Stimulated activated CD4-positive, alpha-beta T cell treated with anti-CD3 and anti-CD28 coated beads, TNF-alpha, amount 100 ng/mL, for 4 hours (primary cell): ENCODE data around the gene FRMD4A.

Experiments used
- DNase-seq, 3 experiments: peaks; one replicate each; pipeline ENCODE4 v3.0.0-alpha.2; 2020; ENCODE audit warnings: low read depth in 3 of 3

The FRMD4A gene

GRCh38 chr10:13705526-13706174, 625.1 kb downstream of the FRMD4A start:
- DNase-seq: no peak

- DNase-seq: no peak
These were observed 625.8 kb downstream of the FRMD4A start for GRCh38 chr10:13704964-13705363.

GRCh38 chr10:13703997-13704536, 626.7 kb downstream of the FRMD4A start:
- DNase-seq: no peak

- DNase-seq: no peak
These were observed 627.5 kb downstream of the FRMD4A start for GRCh38 chr10:13703101-13703818.

GRCh38 chr10:13701157-13701919, 629.4 kb downstream of the FRMD4A start:
- DNase-seq: no peak

GRCh38 chr10:13700473-13701144, 630.1 kb downstream of the FRMD4A start:
- DNase-seq: no peak

GRCh38 chr10:13699216-13699615, 631.5 kb downstream of the FRMD4A start:
- DNase-seq: no peak

- DNase-seq: no peak
These were observed 632.5 kb downstream of the FRMD4A start for GRCh38 chr10:13698217-13698616.

GRCh38 chr10:13696071-13696470, 634.7 kb downstream of the FRMD4A start:
- DNase-seq: no peak

- DNase-seq: no peak
These were observed 635.1 kb downstream of the FRMD4A start for GRCh38 chr10:13695588-13695987.

- DNase-seq: no peak
These were observed 636.7 kb downstream of the FRMD4A start for GRCh38 chr10:13693783-13694700.

- DNase-seq: no peak
These were observed 640.4 kb downstream of the FRMD4A start for GRCh38 chr10:13690281-13690825.

- DNase-seq: no peak
These were observed 644.4 kb downstream of the FRMD4A start for GRCh38 chr10:13686331-13686752.

GRCh38 chr10:13685885-13686284, 644.8 kb downstream of the FRMD4A start:
- no peak for DNase-seq

GRCh38 chr10:13684806-13685482, 645.8 kb downstream of the FRMD4A start:
- DNase-seq: no peak

- DNase-seq: no peak
These were observed 646.4 kb downstream of the FRMD4A start for GRCh38 chr10:13684252-13684791.

- DNase-seq: no peak
These were observed 647.7 kb downstream of the FRMD4A start for GRCh38 chr10:13683017-13683416.

- DNase-seq: no peak
These were observed 648.8 kb downstream of the FRMD4A start for GRCh38 chr10:13681960-13682359.

- no peak for DNase-seq
These were observed 649.2 kb downstream of the FRMD4A start for GRCh38 chr10:13681528-13681927.

GRCh38 chr10:13681095-13681494, 649.6 kb downstream of the FRMD4A start:
- no peak for DNase-seq
